ENCODE results near the gene IMPA2. TPM values are rescaled to one million over a fixed set of nuclear protein-coding genes. Genes with fewer than 3 reads are reported as not detected.

The IMPA2 gene
- total and polyA plus RNA-seq, 10 of the 15 experiments (the other 5 are each of a cell fraction or from before 2014, with no cell fraction given): 0.24 to 21.0 (median 11.4) TPM

DNA sequence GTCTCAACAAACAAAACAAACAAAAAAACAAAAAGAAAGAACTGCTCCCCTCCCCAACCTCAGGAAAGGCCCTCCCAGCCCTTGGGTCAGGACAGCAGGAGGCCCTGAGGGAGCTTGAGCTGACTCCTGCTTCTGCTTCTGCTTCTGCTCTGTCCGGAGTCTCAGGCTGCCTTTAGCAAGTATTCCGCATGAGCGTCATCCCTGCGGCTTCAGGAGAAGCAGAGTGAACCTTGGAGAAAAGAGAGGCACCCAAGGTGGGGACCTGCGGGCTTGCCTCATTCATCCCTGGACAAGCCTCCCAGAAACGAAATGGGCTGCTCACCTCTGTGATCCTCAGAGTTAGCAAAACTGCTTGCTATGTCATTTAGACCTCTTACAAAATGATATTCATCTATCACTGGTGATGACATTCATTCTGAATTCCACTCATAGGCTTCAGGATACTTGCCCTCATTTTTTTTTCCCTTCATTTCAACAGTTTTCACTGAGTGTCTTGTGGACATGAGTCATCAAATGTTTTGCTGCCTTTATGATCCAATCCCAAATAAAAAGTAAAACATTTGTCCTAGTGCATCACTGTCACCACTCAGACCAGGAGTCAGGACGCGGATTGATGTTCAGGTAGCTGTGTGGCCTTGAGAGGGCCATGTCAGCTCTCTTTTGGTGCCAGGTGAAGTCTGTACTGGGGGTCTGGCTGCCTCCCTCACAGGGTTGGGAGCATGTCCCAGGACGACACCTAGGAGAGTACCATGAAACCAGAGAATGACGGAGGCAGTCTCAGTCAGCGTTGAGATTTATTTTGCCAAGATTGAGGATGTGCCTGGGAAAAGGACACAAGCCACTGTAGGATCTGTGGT is 51.7 kb downstream of the IMPA2 start:
- ChIA-PET RAD21 (ENCODE audit: unreplicated experiment) (no interaction called here), POLR2A (no interaction called here), SMC1A (ENCODE audit: uncharacterized antibody, unreplicated experiment) (interaction anchor here (1.5 kb wide), 1 partner anchor 16 kb away, joined by 3 read pairs; no protein-coding TSS in a partner anchor), CTCF (interaction anchor here (0.9 to 2.3 kb wide), 2 partner anchors 16 to 95 kb away, joined by 3 to 10 read pairs; no protein-coding TSS in a partner anchor)
- no peak overlapping the region for H3K4me3 ChIP-seq
- H2AFZ ChIP-seq (ENCODE audit: control insufficient read depth, low read depth, low read length): no peak overlapping the region
- 87% methylated on average over 11 of the region's 11 CpGs for WGBS (ENCODE audit: insufficient coverage, insufficient replicate concordance, low lambda C conversion rate, missing lambda C conversion rate)
- in situ Hi-C loops (cut with MboI): loop anchor here (5.0 kb wide), 1 partner anchor 301 kb away; no protein-coding TSS in a partner anchor
- H3K36me3 ChIP-seq (ENCODE audit: control insufficient read depth in 2 of 2, insufficient read depth in 2 of 2, low read length in 1 of 2): no peaks in the 10 kb centered on the region
- no TSS peak for BruUV-seq (replicated peaks)
- DNase-seq (ENCODE audit: low read depth, low spot score) (no peak), ATAC-seq (no peak), FAIRE-seq (no peak)
- no peaks in the 10 kb centered on the region for H3K79me2 ChIP-seq (ENCODE audit: control insufficient read depth, insufficient read depth, low read length)
- no peak overlapping the region for H3K9ac ChIP-seq (ENCODE audit: control insufficient read depth, insufficient read depth, low read length)
- H3K4me2 ChIP-seq (ENCODE audit: control insufficient read depth, insufficient read depth): no peak overlapping the region
- H3K27me3 ChIP-seq (replicated peaks in 1 of 2; ENCODE audit: control insufficient read depth in 2 of 2, insufficient read depth in 2 of 2, low read length in 1 of 2): no peaks in the 10 kb centered on the region
- intact Hi-C loops (cut with micrococcal nuclease; ENCODE audit: unreplicated experiment): no loop called here
- TF ChIP-seq NFYB (IDR thresholded peaks at IDR 0.05; ENCODE audit: insufficient read depth, low read depth, low read length) (no peak), STAT3 (IDR thresholded peaks at IDR 0.05; ENCODE audit: low read depth, low read length) (no peak), SMC3 (IDR thresholded peaks at IDR 0.05; ENCODE audit: borderline replicate concordance, low read length) (no peak), POLR2AphosphoS5 (IDR thresholded peaks at IDR 0.05; ENCODE audit: low read length) (no peak)
- TF ChIP-seq, protein P1, sequence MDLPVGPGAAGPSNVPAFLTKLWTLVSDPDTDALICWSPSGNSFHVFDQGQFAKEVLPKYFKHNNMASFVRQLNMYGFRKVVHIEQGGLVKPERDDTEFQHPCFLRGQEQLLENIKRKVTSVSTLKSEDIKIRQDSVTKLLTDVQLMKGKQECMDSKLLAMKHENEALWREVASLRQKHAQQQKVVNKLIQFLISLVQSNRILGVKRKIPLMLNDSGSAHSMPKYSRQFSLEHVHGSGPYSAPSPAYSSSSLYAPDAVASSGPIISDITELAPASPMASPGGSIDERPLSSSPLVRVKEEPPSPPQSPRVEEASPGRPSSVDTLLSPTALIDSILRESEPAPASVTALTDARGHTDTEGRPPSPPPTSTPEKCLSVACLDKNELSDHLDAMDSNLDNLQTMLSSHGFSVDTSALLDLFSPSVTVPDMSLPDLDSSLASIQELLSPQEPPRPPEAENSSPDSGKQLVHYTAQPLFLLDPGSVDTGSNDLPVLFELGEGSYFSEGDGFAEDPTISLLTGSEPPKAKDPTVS (IDR thresholded peaks at IDR 0.05; ENCODE audit: low read depth, low read length): no peak
- H3K9me3 ChIP-seq (replicated peaks; ENCODE audit: control insufficient read depth, insufficient read depth, low read length): no peaks in the 10 kb centered on the region
- no peaks in the 10 kb centered on the region for H4K20me1 ChIP-seq (ENCODE audit: control insufficient read depth, insufficient read depth)
- H3K4me1 ChIP-seq (ENCODE audit: control insufficient read depth, insufficient read depth, low read length): no peaks in the 10 kb centered on the region
- no peak overlapping the region for H3K27ac ChIP-seq (ENCODE audit: control insufficient read depth, insufficient read depth)

Measured in GM12878 (cell line).